Stomach (tissue), 9 donors: Measurements from ENCODE around the gene SPATA33. TPM values are rescaled to one million over a fixed set of nuclear protein-coding genes. Genes with fewer than 3 reads are reported as not detected.

Source experiments
- DNase-seq, 2 donors: peaks; one replicate each; pipeline versions ENCODE4 v3.0.0 to v3.0.0-alpha.2; 2013 to 2019
- H3K27ac ChIP-seq, 5 donors: fragments of 200-600 bp in 4 of 5; sonication (generic) in 4 of 5; one replicate each; pipeline ENCODE4 v1.5.1; 2013 to 2019; ENCODE audit warnings: mild to moderate bottlenecking in 1 of 5, moderate library complexity in 1 of 5
- H3K27me3 ChIP-seq, 3 donors: fragments of 200-600 bp; sonication (generic); one replicate each; pipeline ENCODE4 v1.5.1; 2017 to 2019; ENCODE audit warnings: mixed run types in 1 of 3
- H3K36me3 ChIP-seq, 4 donors: fragments of 200-600 bp; sonication (generic); 1 replicate in 3 of 4; 2 replicates in 1 of 4; pipeline ENCODE4 v1.5.1; 2016 to 2019
- H3K4me1 ChIP-seq, 4 donors: fragments of 200-600 bp; sonication (generic); one replicate each; pipeline ENCODE4 v1.5.1; 2016 to 2019
- H3K4me3 ChIP-seq, 4 donors: fragments of 200-600 bp; sonication (generic) in 3 of 4; one replicate each; pipeline ENCODE4 v1.5.1; 2016 to 2019; ENCODE audit warnings: mild to moderate bottlenecking in 1 of 4
- H3K9me3 ChIP-seq, 4 donors: fragments of 200-600 bp; sonication (generic); one replicate each; pipeline ENCODE4 v1.5.1; 2016 to 2019
- CTCF ChIP-seq, 7 experiments: fragments of 450-650 bp in 4 of 7; fragments of 200-600 bp in 3 of 7; sonication (generic) in 3 of 7; IDR thresholded peaks; one replicate each; pipeline ENCODE4 v1.5.1; 2016 to 2019; ENCODE audit warnings: antibody characterized with exemption in 7 of 7, control low read depth in 2 of 7, mild to moderate bottlenecking in 1 of 7
- EP300 ChIP-seq: sonication (generic); formaldehyde crosslinking; IDR thresholded peaks from one replicate; pipeline ENCODE4 v1.6.1; 2017; ENCODE audit warnings: antibody characterized with exemption
- POLR2A ChIP-seq, 4 donors: fragments of 450-650 bp; IDR thresholded peaks; one replicate each; pipeline ENCODE4 v1.6.1; 2016; ENCODE audit warnings: antibody characterized with exemption in 4 of 4, control low read depth in 2 of 4, mild to moderate bottlenecking in 1 of 4, moderate library complexity in 1 of 4
- POLR2AphosphoS5 ChIP-seq, 3 donors: sonication (generic); formaldehyde crosslinking; IDR thresholded peaks; one replicate each; pipeline ENCODE4 v1.6.1; 2016; ENCODE audit warnings: antibody characterized with exemption in 3 of 3
- WGBS, 5 donors: extraction: QIAGEN DNeasy Blood & Tissue Kit in 3 of 5; methylation state at CpG; one replicate each; pipeline versions ENCODE4 v1.1.5 to v1.1.7; 2013 to 2018; 5-methylcytosine and 5-hydroxymethylcytosine counted together
- intact Hi-C: fragments of 100-400 bp; cut with DNase I; formaldehyde crosslinking; loops from one replicate; pipeline ENCODE4 v1.15.1; 2023; ENCODE audit warnings: low total_unique reads
- polyA plus RNA-seq, 3 donors: library from polyadenylated mRNA; stranded (reverse); fragments of 200-250 nt; gene quantifications; one replicate each; pipeline ENCODE4 v1.2.3, GENCODE V29; 2013
- total RNA-seq, 5 donors: library from RNA; depleted of rRNA; stranded (reverse); fragments of >200 nt; gene quantifications; one replicate each; pipeline versions ENCODE4 v1.1.0 to v1.2.3, GENCODE V29; 2014 to 2016
- donor health status: healthy with polysubstance abuse.
- donor health status: Bipolar disorder and iron deficiency.
- donor health status: healthy.

The SPATA33 gene
- total and polyA plus RNA-seq, 8 donors = 3.2 to 181 (median 11.1) TPM

- 42 to 64% (median 46%) methylated on average over 8 to 12 of the region's 12 CpGs for WGBS, 5 donors
- intact Hi-C loops = no loop called here
- TF ChIP-seq EP300 = no peak
- TF ChIP-seq POLR2AphosphoS5 (IDR thresholded peaks at IDR 0.05) = no peak
- no peak for TF ChIP-seq CTCF (IDR thresholded peaks at IDR 0.05)
- TF ChIP-seq POLR2A (IDR thresholded peaks at IDR 0.05) = no peak
- H3K4me3 ChIP-seq = no peak overlapping the region
- H3K4me1 ChIP-seq = peaks cover 0 to 5% (median 1%) of the 10 kb centered on the region in 4 donors
- no peak overlapping the region for H3K27ac ChIP-seq
- no peaks in the 10 kb centered on the region for H3K9me3 ChIP-seq
- no peak for DNase-seq
- H3K27me3 ChIP-seq = peaks cover 0 to 84% (median 13%) of the 10 kb centered on the region in 3 donors
- H3K36me3 ChIP-seq = no peaks in the 10 kb centered on the region
Measured at GRCh38 chr16:89619840-89620239, 37.8 kb upstream of the SPATA33 start.

DNA sequence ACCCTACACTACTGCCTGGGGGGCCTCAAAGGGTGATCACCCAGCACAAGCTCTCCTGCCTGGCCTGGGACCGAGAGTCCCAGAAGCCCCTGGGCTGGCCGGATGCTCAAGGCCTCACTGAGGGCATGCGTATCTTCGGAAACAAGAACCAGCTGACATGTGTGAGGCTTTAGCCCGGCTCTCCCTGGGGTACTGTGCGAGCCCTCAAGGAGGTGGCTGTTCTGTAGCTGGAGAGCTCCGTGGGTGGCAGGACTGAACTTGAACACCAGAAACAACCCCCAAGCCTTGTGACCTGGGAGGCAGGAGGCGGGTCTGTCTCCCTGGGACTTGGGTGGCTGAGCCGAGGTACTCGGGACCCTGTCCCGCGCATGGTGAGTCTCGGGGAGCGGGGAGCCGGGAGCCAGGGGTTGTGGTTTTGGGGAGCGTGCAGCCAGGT, 37.2 kb upstream of the SPATA33 start:
- WGBS, 5 donors = 71 to 83% (median 79%) methylated on average over 9 to 16 of the region's 16 CpGs
- H3K27me3 ChIP-seq = peaks cover 0 to 84% (median 7%) of the 10 kb centered on the region in 3 donors
- intact Hi-C loops = no loop called here

GRCh38 chr16:89621136-89621697, 36.4 kb upstream of the SPATA33 start:
- no peaks in the 10 kb centered on the region for H3K36me3 ChIP-seq
- TF ChIP-seq EP300 (no peak), CTCF (IDR thresholded peaks at IDR 0.05) (no peak), POLR2A (IDR thresholded peaks at IDR 0.05) (no peak), POLR2AphosphoS5 (IDR thresholded peaks at IDR 0.05) (no peak)
- no peaks in the 10 kb centered on the region for H3K9me3 ChIP-seq
- peaks cover 0 to 5% (median 0%) of the 10 kb centered on the region in 4 donors for H3K4me1 ChIP-seq
- intact Hi-C loops = no loop called here
- no peak overlapping the region for H3K27ac ChIP-seq
- H3K4me3 ChIP-seq = no peak overlapping the region
- no peak for DNase-seq
- 73 to 91% (median 82%) methylated on average over 13 to 18 of the region's 18 CpGs for WGBS, 5 donors
- peaks cover 0 to 84% (median 5%) of the 10 kb centered on the region in 3 donors for H3K27me3 ChIP-seq

More for the DNA sequence above, 37.2 kb upstream of the SPATA33 start:
- peaks cover 0 to 5% (median 1%) of the 10 kb centered on the region in 4 donors for H3K4me1 ChIP-seq
- H3K9me3 ChIP-seq = no peaks in the 10 kb centered on the region
- H3K4me3 ChIP-seq = no peak overlapping the region
- no peak overlapping the region for H3K27ac ChIP-seq
- TF ChIP-seq EP300 = no peak
- no peak for TF ChIP-seq POLR2A (IDR thresholded peaks at IDR 0.05)
- no peak for TF ChIP-seq CTCF (IDR thresholded peaks at IDR 0.05)
- no peak for TF ChIP-seq POLR2AphosphoS5 (IDR thresholded peaks at IDR 0.05)
- no peak for DNase-seq
- no peaks in the 10 kb centered on the region for H3K36me3 ChIP-seq

- H3K36me3 ChIP-seq = no peaks in the 10 kb centered on the region
- WGBS, 5 donors = 52 to 68% (median 55%) methylated on average over 27 to 32 of the region's 32 CpGs
- intact Hi-C loops = no loop called here
- H3K9me3 ChIP-seq = no peaks in the 10 kb centered on the region
- peaks cover 0 to 2% (median 0%) of the 10 kb centered on the region in 4 donors for H3K4me1 ChIP-seq
- peak in 1 of 2 donors; percentile 43 for DNase-seq
- H3K27ac ChIP-seq = no peak overlapping the region
- no peak overlapping the region for H3K4me3 ChIP-seq
- TF ChIP-seq POLR2A (IDR thresholded peaks at IDR 0.05) (no peak), CTCF (IDR thresholded peaks at IDR 0.05) (no peak), EP300 (no peak), POLR2AphosphoS5 (IDR thresholded peaks at IDR 0.05) (no peak)
- H3K27me3 ChIP-seq = peaks cover 0 to 78% (median 5%) of the 10 kb centered on the region in 3 donors
Measured at GRCh38 chr16:89621698-89622409, 35.8 kb upstream of the SPATA33 start.
